HL-60/S4 treated with retinoic acid at 250 ng/mL for 4 days and 3 days (cell line): ENCODE data around the gene MUC2.

Experiments
- in situ Hi-C: fragments of 300-500 bp; cut with MboI; formaldehyde crosslinking; loops from 2 replicates; pipeline ENCODE4 v1.7.0; 2022; ENCODE audit warnings: low sequenced_read_pairs

MUC2 gene

DNA sequence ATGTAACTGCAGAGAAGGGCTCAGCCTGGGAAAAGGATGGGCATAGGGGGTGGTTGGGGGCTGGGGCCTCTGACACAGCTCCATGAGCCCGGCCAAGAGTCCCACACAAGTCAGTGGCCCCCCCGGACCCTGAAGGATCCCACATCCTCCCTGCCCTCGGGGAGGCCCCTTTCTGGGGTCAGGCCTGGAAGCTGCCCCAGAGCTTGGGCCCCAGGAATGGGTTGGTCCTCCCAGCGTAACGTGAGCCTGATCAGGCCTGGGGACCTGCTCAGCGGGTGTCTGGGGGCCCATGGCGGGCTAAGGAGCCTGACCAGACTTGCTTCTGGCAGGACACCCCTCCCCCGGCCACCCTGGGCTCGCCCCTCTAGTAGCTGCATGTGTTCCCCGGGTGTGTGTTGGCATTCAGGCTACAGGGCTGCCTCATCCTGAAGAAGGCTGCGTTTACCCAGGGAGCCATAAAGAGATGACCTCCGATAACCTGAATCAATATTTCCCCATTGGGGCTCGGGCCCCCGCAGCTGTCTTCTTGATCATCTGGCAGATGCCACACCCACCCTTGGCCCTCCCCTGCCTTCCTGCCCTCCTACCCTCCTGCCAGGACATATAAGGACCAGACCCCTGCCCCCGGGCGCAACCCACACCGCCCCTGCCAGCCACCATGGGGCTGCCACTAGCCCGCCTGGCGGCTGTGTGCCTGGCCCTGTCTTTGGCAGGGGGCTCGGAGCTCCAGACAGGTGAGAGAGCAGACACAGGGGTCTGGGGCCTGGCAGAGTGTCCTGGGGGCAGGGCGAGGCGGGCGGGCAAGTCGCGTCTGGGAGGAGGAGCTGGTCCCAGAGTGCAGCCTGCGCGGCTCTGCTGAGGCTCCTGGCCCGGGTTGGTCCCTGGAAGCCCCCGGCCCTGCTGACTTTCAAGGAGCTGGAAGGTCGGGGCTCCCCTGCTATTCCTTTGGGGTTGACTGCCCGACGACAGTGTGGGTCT lies at the start of gene MUC2:
MUC2 (plus strand) TSS at position 631 of the 978 bp plus-strand sequence.
- in situ Hi-C loops, result no loop called here

- in situ Hi-C loops, result loop anchor here (25.0 kb wide), 1 partner anchor 163 kb away; no protein-coding TSS in a partner anchor
These were observed 49.1 kb upstream of the MUC2 start for GRCh38 chr11:1025410-1026162.

GRCh38 chr11:1026163-1026450 lies 48.6 kb upstream of the MUC2 start:
- in situ Hi-C loops, result loop anchor here (25.0 kb wide), 1 partner anchor 164 kb away; no protein-coding TSS in a partner anchor

DNA sequence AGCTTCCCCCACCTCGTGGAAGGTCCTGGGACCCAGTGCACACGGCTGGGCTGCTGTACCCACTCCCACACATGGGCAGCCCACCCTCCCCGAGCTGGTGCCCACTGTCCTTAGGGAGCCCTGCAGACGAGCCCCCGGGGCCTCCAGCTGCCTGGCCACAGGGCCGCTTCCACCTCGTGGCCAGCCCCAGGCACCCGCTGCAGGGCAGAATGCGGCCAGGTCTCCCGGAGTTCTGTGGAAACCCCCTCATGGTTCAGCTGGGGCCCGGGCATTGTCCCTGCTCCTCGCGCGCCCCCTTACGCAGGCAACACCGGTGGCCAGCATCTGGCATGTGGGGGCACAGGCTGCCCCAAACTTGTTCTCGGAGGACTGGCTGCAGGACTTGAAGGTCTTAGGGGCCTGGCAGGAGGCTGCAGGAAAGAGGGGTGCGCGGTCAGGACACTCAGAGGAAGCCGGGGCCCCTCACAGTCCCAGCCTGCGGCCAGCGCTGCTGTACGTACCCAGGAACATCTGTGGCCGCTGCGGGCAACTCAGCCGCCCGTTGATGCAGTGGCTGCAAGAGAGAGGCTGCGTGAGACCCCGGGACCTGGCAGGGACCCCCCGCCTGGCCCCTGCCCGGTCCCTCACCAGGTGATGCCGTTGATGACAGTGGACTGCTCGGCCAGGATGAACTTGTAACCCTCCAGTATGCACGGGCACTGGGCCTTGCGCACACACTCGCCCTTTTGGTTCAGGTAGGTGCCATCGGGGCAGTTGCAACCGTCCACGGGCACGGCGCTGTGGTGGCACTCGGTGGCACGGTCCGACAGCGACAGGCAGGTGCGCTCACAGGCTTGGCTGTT lies 47.8 kb upstream of the MUC2 start:
- in situ Hi-C loops, result loop anchor here (25.0 kb wide), 1 partner anchor 165 kb away; no protein-coding TSS in a partner anchor

DNA sequence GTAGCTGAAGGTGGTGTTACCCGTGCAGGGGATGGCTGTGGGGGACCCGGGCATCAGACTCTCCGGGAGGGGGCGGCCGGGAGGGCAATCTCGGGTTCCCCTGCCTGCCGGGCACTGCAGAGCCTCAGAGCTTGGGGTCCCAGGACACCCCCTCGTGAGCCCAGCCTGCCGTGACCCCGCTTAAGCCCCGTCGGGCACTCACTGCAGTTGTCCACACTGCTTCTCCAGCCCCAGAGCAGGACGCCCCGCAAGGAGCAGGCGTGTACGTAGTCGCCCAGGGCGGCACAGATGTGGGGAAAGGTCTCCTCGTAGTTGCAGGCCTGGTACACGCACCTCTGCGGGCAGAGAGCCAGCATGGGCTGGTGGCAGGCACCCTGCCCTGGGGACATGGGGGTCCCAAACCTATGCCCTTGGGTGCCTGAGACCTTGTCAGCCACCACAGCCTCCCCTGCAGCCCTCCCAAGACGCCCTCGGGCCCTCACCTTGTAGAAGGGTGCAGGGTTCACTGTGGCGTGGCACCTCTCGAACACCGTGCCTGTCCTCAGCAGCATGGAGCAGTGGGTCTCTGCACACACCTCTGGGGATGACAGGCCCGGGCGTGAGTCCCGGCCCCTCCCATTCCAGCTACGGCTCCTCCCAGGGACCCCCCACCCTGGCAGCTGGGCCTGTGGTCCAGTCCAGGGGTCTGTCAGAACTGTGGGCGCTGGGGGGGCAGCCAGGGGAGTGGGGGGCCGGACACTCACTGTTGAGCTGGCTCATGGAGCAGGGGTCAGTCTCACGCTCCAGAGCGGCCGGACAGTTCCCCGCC lies 47.0 kb upstream of the MUC2 start:
- in situ Hi-C loops, result loop anchor here (25.0 kb wide), 1 partner anchor 165 kb away; no protein-coding TSS in a partner anchor

GRCh38 chr11:1028291-1028540 lies 46.5 kb upstream of the MUC2 start:
- in situ Hi-C loops, result loop anchor here (25.0 kb wide), 1 partner anchor 166 kb away; no protein-coding TSS in a partner anchor

DNA sequence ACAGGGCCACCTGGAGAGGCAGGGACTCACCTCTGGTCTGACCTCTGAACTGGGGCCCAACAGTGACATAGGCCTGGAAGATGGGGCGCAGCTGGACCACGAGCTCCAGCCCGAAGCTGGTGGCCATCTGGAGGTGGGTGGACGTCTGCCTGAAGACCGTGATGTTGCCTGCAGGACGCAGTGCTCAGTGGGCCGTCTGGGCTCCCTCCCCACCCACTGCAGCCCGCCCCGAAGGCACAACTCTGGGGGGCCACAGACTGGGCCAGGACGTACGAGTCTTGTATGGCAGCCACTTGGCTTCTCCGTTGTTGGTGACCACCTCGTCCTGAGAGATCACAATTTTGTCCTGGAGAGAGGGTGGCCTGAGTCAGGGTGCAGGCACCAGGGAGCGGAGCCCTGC lies 46.1 kb upstream of the MUC2 start:
- in situ Hi-C loops, result loop anchor here (25.0 kb wide), 1 partner anchor 166 kb away; no protein-coding TSS in a partner anchor

DNA sequence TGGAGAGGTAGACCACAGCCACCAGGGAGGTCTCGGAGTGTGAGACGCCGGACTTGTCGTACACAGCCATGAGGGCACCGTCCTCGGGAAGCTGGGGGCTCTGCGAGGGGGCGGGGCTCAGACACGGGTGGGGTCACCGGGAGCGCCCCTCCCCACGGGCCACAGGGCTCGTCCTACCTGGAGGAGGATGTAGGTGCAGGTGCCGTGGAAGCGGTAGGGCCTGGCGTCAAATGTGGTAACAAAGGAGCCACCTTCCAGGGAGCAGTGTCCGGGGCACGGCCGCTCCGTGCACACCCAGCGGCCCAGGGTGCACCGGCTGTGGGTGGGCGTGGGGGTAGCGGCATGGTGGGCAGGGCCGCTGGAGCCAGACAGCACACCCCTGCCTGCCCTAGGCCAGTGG lies 45.6 kb upstream of the MUC2 start:
- in situ Hi-C loops, result loop anchor here (25.0 kb wide), 1 partner anchor 167 kb away; no protein-coding TSS in a partner anchor

- in situ Hi-C loops, result loop anchor here (25.0 kb wide), 1 partner anchor 167 kb away; no protein-coding TSS in a partner anchor
These were observed 45.0 kb upstream of the MUC2 start for GRCh38 chr11:1029654-1030053.

DNA sequence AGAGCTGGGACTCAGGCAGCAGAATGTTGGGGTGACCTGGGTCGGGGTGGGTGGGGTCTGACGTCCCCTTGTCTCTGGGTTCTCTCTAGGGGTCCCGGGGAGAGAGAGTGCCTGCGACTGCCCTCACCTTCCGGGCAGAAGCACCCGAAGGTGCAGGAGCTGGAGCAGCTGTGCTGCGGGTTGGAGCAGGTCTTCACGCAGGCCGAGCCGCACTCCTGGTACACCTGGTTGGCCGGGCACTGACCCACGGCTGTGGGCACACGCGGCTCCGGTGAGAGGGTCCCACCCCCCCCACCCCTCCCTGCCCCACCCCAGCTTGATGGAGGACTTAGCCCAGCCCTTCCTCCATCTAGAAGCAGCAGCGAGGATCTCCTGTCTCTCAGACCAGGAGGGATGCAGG lies 44.6 kb upstream of the MUC2 start:
- in situ Hi-C loops, result loop anchor here (25.0 kb wide), 1 partner anchor 168 kb away; no protein-coding TSS in a partner anchor

GRCh38 chr11:1030556-1030955 lies 44.1 kb upstream of the MUC2 start:
- in situ Hi-C loops, result loop anchor here (25.0 kb wide), 1 partner anchor 168 kb away; no protein-coding TSS in a partner anchor

DNA sequence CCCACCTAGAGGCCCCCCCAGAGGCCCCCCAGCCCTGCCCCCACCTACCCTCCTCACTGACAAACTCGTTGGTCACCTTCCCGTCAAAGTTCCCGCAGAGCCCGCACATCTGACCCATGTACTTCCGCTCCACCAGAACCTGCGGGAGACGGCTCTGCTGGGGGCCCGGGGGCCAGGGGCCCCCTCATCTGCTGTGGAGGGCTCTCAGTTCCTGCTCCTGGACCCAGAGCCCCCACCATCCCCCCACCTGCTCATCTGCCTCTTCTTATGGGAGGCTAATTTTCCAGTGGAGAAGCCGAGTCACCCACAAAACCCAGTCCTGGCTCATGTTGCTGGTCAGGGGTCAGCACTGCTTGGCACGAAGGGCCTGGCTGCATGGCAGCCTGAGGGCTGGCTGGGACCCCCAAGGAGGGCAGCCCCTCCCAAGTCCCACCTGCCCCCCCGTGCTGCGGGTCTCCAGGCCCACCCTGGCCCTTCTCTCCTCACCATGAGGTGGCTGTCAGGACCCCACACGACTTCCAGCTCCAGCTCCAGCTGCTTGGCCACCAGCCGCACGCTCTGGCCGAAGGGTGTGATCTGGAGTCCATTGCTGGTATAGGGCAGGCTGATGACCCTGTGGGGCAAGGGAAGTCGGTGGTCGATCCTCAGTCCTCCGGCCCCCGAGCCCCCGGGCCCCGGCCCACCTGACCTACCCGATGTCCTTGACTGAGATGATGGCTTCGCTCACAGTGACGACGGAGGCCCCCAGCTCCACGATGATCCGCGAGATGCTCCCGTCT lies 43.4 kb upstream of the MUC2 start:
- in situ Hi-C loops, result loop anchor here (25.0 kb wide), 1 partner anchor 169 kb away; no protein-coding TSS in a partner anchor

DNA sequence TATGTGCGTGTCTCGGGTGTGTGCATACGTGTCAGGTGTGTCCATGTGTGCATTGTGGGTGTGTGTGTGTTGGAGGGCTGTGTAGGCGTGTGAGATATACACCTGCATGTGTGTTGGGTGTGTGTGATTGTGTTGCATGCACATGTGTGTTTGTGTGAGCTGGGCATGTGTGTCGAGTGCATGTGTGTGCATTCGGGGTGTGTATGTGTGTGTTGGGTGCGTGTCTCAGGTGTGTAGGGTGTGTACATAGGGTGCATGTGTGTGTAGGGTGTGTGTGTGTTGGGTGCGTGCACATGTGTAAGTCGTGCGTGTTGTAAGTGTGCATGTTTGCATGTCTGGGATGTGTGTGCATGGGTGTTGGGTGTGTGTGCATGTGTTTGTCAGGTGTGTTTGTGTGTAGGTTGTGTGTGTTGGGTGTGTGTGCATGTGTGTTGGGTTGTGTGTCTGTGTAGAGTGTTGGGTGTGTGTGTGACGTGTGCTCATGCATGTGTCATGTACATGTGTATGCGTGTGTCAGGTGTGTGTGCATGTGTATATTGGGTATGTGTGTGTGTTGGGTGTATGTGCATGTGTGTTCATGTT lies 42.3 kb upstream of the MUC2 start:
- in situ Hi-C loops, result loop anchor here (25.0 kb wide), 1 partner anchor 170 kb away; no protein-coding TSS in a partner anchor

- in situ Hi-C loops, result loop anchor here (25.0 kb wide), 1 partner anchor 171 kb away; no protein-coding TSS in a partner anchor
These were observed 41.5 kb upstream of the MUC2 start for GRCh38 chr11:1033016-1033798.

- in situ Hi-C loops, result loop anchor here (25.0 kb wide), 1 partner anchor 172 kb away; no protein-coding TSS in a partner anchor
These were observed 40.7 kb upstream of the MUC2 start for GRCh38 chr11:1034001-1034400.

DNA sequence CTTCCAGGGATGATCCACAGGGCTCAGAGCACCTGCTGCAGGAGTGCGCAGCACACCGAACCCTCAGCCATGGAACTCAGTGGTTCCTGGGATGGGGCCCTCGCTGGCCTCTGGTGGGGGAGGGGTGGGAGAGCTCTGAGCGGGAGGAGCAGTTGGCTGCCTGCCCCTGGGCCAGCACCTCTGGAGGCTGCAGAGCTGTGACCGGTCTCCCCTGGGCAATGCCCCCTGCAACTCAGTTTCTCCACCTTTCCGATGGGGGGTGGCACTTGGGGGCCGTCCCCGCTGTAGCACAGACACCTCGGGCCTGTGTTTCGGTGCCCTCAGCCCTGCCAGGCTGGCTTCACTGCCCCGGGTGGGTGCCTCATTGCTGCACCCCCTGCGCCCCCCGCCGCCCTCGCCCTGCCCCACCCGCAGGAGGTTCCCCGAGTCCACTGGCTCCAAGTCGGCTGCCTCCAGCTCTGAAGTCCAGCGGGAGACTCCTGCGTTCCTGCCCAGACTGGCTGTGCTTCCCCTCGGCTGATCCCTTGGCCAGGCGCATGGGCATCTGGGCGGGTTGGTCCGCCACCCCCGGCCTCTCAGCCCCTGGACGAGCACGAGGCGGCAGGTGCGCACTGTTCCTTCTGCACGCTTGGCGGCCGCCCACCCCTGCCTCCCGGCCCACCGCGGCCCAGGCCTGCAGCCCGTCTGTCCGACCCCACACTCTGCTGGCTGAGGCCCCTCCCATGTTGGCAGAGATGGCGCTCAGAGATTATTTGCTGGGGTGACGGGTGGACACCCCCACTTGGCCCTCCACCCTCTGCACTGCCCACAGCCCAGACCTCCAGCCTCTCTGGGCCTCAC lies 40.0 kb upstream of the MUC2 start:
- in situ Hi-C loops, result loop anchor here (25.0 kb wide), 1 partner anchor 172 kb away; no protein-coding TSS in a partner anchor
